GM12878 (cell line): ENCODE results near the gene RBBP5. TPM values are rescaled to one million over a fixed set of nuclear protein-coding genes. Genes with fewer than 3 reads are reported as not detected.

ENCODE experiments used
- ATAC-seq: fragments of 200-7000 bp; cut with Tn5 transposase; 3 replicates; pipeline ENCODE4 v1.9.1; 2020; ENCODE audit warnings: mild to moderate bottlenecking, moderate library complexity
- BruUV-seq: library from RNA; stranded (reverse); fragments of 400-500 nt; replicated peaks from 2 replicates; lab custom pipeline; 2021; lab: Mats Ljungman, UMichigan
- CTCF ChIA-PET: fragments of 300-600 bp; sonication (Branson Sonifier 250); formaldehyde crosslinking; extraction: SDS; loops from one replicate; lab custom pipeline; 2021; ENCODE audit warnings: inconsistent platforms; lab: Yijun Ruan, JAX
- POLR2A ChIA-PET: fragments of 350-600 bp; formaldehyde crosslinking; extraction: SDS; loops from one replicate; lab custom pipeline; 2021; ENCODE audit warnings: inconsistent platforms; lab: Charles Lee
- RAD21 ChIA-PET: fragments of 300-600 bp; sonication (Branson Sonifier 250); formaldehyde crosslinking; loops from one replicate; lab custom pipeline; 2023; ENCODE audit warnings: antibody characterized with exemption; ENCODE audit not compliant: unreplicated experiment; lab: Charles Lee
- SMC1A ChIA-PET: fragments of 300-600 bp; sonication (Branson Sonifier 250); formaldehyde crosslinking; loops from one replicate; lab custom pipeline; 2023; ENCODE audit not compliant: unreplicated experiment, uncharacterized antibody; lab: Charles Lee
- DNase-seq: peaks from one replicate; pipeline ENCODE4 v3.0.0-alpha.2; 2011; ENCODE audit warnings: low read depth, low spot score
- FAIRE-seq: peaks from 3 replicates; lab custom pipeline; 2011; peaks lifted over from hg19 to GRCh38; lab: Jason Lieb, UNC
- H2AFZ ChIP-seq: 2 replicates; pipeline ENCODE4 v1.6.0; 2011; ENCODE audit warnings: low read depth, low read length, control low read depth; ENCODE audit not compliant: control insufficient read depth
- H3K27ac ChIP-seq: 2 replicates; pipeline ENCODE4 v1.5.1; 2011; ENCODE audit warnings: control low read depth; ENCODE audit not compliant: control insufficient read depth, insufficient read depth
- H3K27me3 ChIP-seq, 2 experiments: replicated peaks in 1 of 2; 2 replicates each; pipeline versions ENCODE4 v1.6.0 to v1.6.1; 2011; ENCODE audit warnings: low read length in 1 of 2; ENCODE audit not compliant: control insufficient read depth in 2 of 2, insufficient read depth in 2 of 2
- H3K36me3 ChIP-seq, 2 experiments: 2 replicates each; pipeline ENCODE4 v1.5.1; 2011; ENCODE audit warnings: low read length in 1 of 2; ENCODE audit not compliant: control insufficient read depth in 2 of 2, insufficient read depth in 2 of 2
- H3K4me1 ChIP-seq: 2 replicates; pipeline ENCODE4 v1.6.1; 2011; ENCODE audit warnings: mild to moderate bottlenecking, low read length, moderate library complexity, mixed read lengths; ENCODE audit not compliant: control insufficient read depth, insufficient read depth
- H3K4me2 ChIP-seq: 2 replicates; pipeline ENCODE4 v1.6.0; 2011; ENCODE audit warnings: control low read depth; ENCODE audit not compliant: control insufficient read depth, insufficient read depth
- H3K4me3 ChIP-seq: fragments of 200-600 bp; sonication (generic); 2 replicates; pipeline ENCODE4 v1.5.1; 2016
- H3K79me2 ChIP-seq: 2 replicates; pipeline ENCODE4 v1.6.0; 2011; ENCODE audit warnings: low read length; ENCODE audit not compliant: control insufficient read depth, insufficient read depth
- H3K9ac ChIP-seq: 2 replicates; pipeline ENCODE4 v1.8.0; 2011; ENCODE audit warnings: low read length, control low read depth, mixed read lengths; ENCODE audit not compliant: control insufficient read depth, insufficient read depth
- H3K9me3 ChIP-seq: replicated peaks from 3 replicates; pipeline ENCODE4 v1.5.1; 2011; ENCODE audit warnings: mild to moderate bottlenecking, low read length; ENCODE audit not compliant: control insufficient read depth, insufficient read depth
- H4K20me1 ChIP-seq: 2 replicates; pipeline ENCODE4 v1.6.0; 2011; ENCODE audit not compliant: control insufficient read depth, insufficient read depth
- CHD4 ChIP-seq: fragments of 200-600 bp; sonication (generic); IDR thresholded peaks from 2 replicates; pipeline ENCODE4 v1.6.1; 2016; ENCODE audit warnings: mild to moderate bottlenecking
- FOXM1 ChIP-seq: IDR thresholded peaks from 2 replicates; pipeline ENCODE4 v1.6.1; 2012; ENCODE audit warnings: low read depth, mild to moderate bottlenecking, inconsistent platforms, low read length, moderate library complexity
- IKZF2 ChIP-seq, 2 experiments: fragments of 450-650 bp; IDR thresholded peaks; 2 replicates each; pipeline ENCODE4 v1.6.1; 2017; ENCODE audit warnings: mild to moderate bottlenecking in 2 of 2, moderate library complexity in 2 of 2
- LARP7 ChIP-seq: fragments of 450-650 bp; IDR thresholded peaks from 2 replicates; pipeline ENCODE4 v1.6.1; 2017; ENCODE audit warnings: mild to moderate bottlenecking
- PAX5 ChIP-seq: IDR thresholded peaks from 2 replicates; pipeline ENCODE4 v1.6.1; 2011; ENCODE audit warnings: low read depth, low read length, borderline replicate concordance
- PML ChIP-seq: IDR thresholded peaks from 2 replicates; pipeline ENCODE4 v1.6.1; 2012; ENCODE audit warnings: low read length, inconsistent platforms
- SMAD5 ChIP-seq: IDR thresholded peaks from 2 replicates; pipeline ENCODE4 v1.6.1; 2016; ENCODE audit warnings: antibody characterized with exemption, low read depth
- SUZ12 ChIP-seq: fragments of 200-600 bp; sonication (generic); IDR thresholded peaks from one replicate; pipeline ENCODE4 v1.6.1; 2018; ENCODE audit warnings: antibody characterized with exemption, mild to moderate bottlenecking; ENCODE audit not compliant: unreplicated experiment
- ZBTB40 ChIP-seq: fragments of 450-650 bp; IDR thresholded peaks from 2 replicates; pipeline ENCODE4 v1.6.1; 2016; ENCODE audit warnings: mild to moderate bottlenecking, moderate library complexity, borderline replicate concordance
- ZNF207 ChIP-seq: fragments of 450-650 bp; IDR thresholded peaks from 2 replicates; pipeline ENCODE4 v1.6.1; 2014; ENCODE audit warnings: antibody characterized with exemption, mild to moderate bottlenecking, borderline replicate concordance
- ZSCAN29 ChIP-seq: fragments of 450-650 bp; IDR thresholded peaks from 2 replicates; pipeline ENCODE4 v1.6.1; 2017; ENCODE audit warnings: mild to moderate bottlenecking, moderate library complexity
- WGBS: methylation state at CpG from one replicate; pipeline ENCODE4 v1.1.6; 2016; ENCODE audit warnings: low lambda C conversion rate; ENCODE audit not compliant: insufficient replicate concordance, insufficient coverage; ENCODE audit errors: missing lambda C conversion rate; 5-methylcytosine and 5-hydroxymethylcytosine counted together
- in situ Hi-C: fragments of 300-500 bp; cut with MboI; formaldehyde crosslinking; loops from 9 replicates; pipeline ENCODE4 v1.14.3; 2018; ENCODE audit warnings: mixed read lengths
- intact Hi-C: fragments of 100-400 bp; cut with micrococcal nuclease; formaldehyde crosslinking; loops from one replicate; pipeline ENCODE4 v1.14.2; 2022; ENCODE audit not compliant: unreplicated experiment
- polyA plus RNA-seq, 11 experiments: library from polyadenylated mRNA; depleted of rRNA in 4 of 11; unstranded in 6 of 11; stranded (reverse) in 5 of 11; fragments of >200 nt; fragmentation: Nextera tagmentation in 4 of 11; fragmentation: Illumina TruSeq in 1 of 11; extraction: Ambion mirVana in 4 of 11; extraction: Trizol in 1 of 11; gene quantifications; 1 replicate in 1 of 11; 2 replicates in 10 of 11; pipeline versions ENCODE4 v1.2.1 to v1.2.3, GENCODE V29; 2011 to 2016; ENCODE audit warnings: inconsistent platforms in 2 of 11, missing spikeins in 2 of 11, low read depth in 1 of 11
- total RNA-seq, 4 experiments: library from RNA; depleted of rRNA in 3 of 4; stranded (reverse); fragments of >200 nt in 3 of 4; fragmentation: Illumina TruSeq in 1 of 4; extraction: Trizol in 1 of 4; gene quantifications; 2 replicates each; pipeline versions ENCODE4 v1.2.1 to v1.2.3, GENCODE V29; 2013 to 2021

The RBBP5 gene
- total and polyA plus RNA-seq, 10 of the 15 experiments (the other 5 are each of a cell fraction or from before 2014, with no cell fraction given), result 10.0 to 20.6 (median 14.8) TPM

- Histone ChIP-seq H2AFZ (no peak overlapping the region), H3K9ac (no peak overlapping the region), H3K27ac (no peak overlapping the region), H3K36me3 (peaks cover 0 to 7% of the 10 kb centered on the region in 2 experiments; a peak in 2 of 4 replicates), H3K9me3 (no peaks in the 10 kb centered on the region), H3K27me3 (no peaks in the 10 kb centered on the region), H3K4me2 (no peak overlapping the region), H3K4me3 (no peak overlapping the region), H3K79me2 (no peaks in the 10 kb centered on the region), H4K20me1 (no peaks in the 10 kb centered on the region), H3K4me1 (no peaks in the 10 kb centered on the region; the same call in 1 of the 2 replicates)
- ATAC-seq (no peak), FAIRE-seq (no peak), DNase-seq (no peak)
- CTCF ChIA-PET, result interaction anchor here (1.5 kb wide), 1 partner anchor 27 kb away, joined by 4 read pairs; no protein-coding TSS in a partner anchor
- no peak for TF ChIP-seq PML
- TF ChIP-seq IKZF2 (IDR thresholded peaks at IDR 0.05), result no peak
- TF ChIP-seq SUZ12, result no peak
- TF ChIP-seq CHD4, result no peak
- no peak for TF ChIP-seq PAX5
- no peak for TF ChIP-seq FOXM1
- POLR2A ChIA-PET, result no interaction called here
- BruUV-seq, result no TSS peak
- SMC1A ChIA-PET, result no interaction called here
- in situ Hi-C loops, result no loop called here
- 32% methylated on average over 1 of the region's 1 CpG for WGBS
- RAD21 ChIA-PET, result no interaction called here
- intact Hi-C loops, result no loop called here
Observed at GRCh38 chr1:205168291-205168690, 46.5 kb upstream of the RBBP5 start.

- TF ChIP-seq LARP7 (no peak), ZNF207 (no peak), SMAD5 (no peak), ZBTB40 (no peak), ZSCAN29 (no peak)
- POLR2A ChIA-PET, result no interaction called here
- Histone ChIP-seq H3K27ac (no peak overlapping the region), H3K4me2 (no peak overlapping the region), H3K79me2 (no peaks in the 10 kb centered on the region), H2AFZ (no peak overlapping the region), H3K4me1 (no peaks in the 10 kb centered on the region), H4K20me1 (no peaks in the 10 kb centered on the region), H3K36me3 (peaks cover 4 to 7% of the 10 kb centered on the region in 2 experiments; a peak in 3 of 4 replicates), H3K9me3 (no peaks in the 10 kb centered on the region; the same call in 2 of the 3 replicates), H3K4me3 (no peak overlapping the region), H3K9ac (no peak overlapping the region), H3K27me3 (no peaks in the 10 kb centered on the region)
- FAIRE-seq (no peak), DNase-seq (no peak), ATAC-seq (no peak)
- SMC1A ChIA-PET, result no interaction called here
- intact Hi-C loops (no loop called here), in situ Hi-C loops (no loop called here)
- no TSS peak for BruUV-seq
- CTCF ChIA-PET, result interaction anchor here (1.4 kb wide), 1 partner anchor 11 kb away, joined by 3 read pairs; no protein-coding TSS in a partner anchor
- 82% methylated on average over 1 of the region's 1 CpG for WGBS
- RAD21 ChIA-PET, result no interaction called here
Observed at GRCh38 chr1:205162301-205162700, 40.5 kb upstream of the RBBP5 start.
